HEK293 (cell line): ENCODE data around the gene LIPA.
A peak's percentile ranks its signal among the peaks of the same experiment; 100 is the strongest.
"Not testable (repeated sequence)": the region's sequence is repeated elsewhere in the genome, so short reads cannot be mapped to it uniquely, and the experiment has no call there.

Source experiments
- CTCF ChIA-PET: fragments of 350-600 bp; formaldehyde crosslinking; extraction: SDS; loops from one replicate; lab custom pipeline; 2021; ENCODE audit warnings: antibody characterized with exemption; lab: Yijun Ruan, JAX
- POLR2A ChIA-PET: fragments of 300-600 bp; formaldehyde crosslinking; extraction: SDS; loops from one replicate; lab custom pipeline; 2020; ENCODE audit warnings: antibody characterized with exemption, inconsistent platforms; lab: Yijun Ruan, JAX
- H3K27ac ChIP-seq: fragments of 200-500 bp; sonication (Bioruptor generic); 2 replicates; pipeline ENCODE4 v1.5.1; 2014; ENCODE audit warnings: low read depth, low read length, control low read depth, inconsistent platforms; ENCODE audit errors: extremely low read depth
- H3K36me3 ChIP-seq, 2 experiments: fragments of 200-500 bp in 1 of 2; sonication (Bioruptor generic) in 1 of 2; 1 replicate in 1 of 2; 2 replicates in 1 of 2; pipeline ENCODE4 v1.5.1; 2014 to 2017; ENCODE audit warnings: inconsistent platforms in 2 of 2, low read length in 2 of 2; ENCODE audit not compliant: control insufficient read depth in 2 of 2, insufficient read depth in 1 of 2
- H3K4me1 ChIP-seq: fragments of 200-500 bp; sonication (Bioruptor generic); 2 replicates; pipeline ENCODE4 v1.5.1; 2014; ENCODE audit warnings: mild to moderate bottlenecking, low read length, inconsistent platforms; ENCODE audit not compliant: control insufficient read depth, insufficient read depth
- H3K4me3 ChIP-seq: 2 replicates; pipeline ENCODE4 v1.5.1; 2011; ENCODE audit warnings: low read depth, mild to moderate bottlenecking, control low read depth, low read length, moderate library complexity
- H3K9me3 ChIP-seq: fragments of 200-500 bp; sonication (Bioruptor generic); 2 replicates; pipeline ENCODE4 v1.5.1; 2014; ENCODE audit warnings: low read depth, low read length, inconsistent platforms; ENCODE audit not compliant: control insufficient read depth, insufficient read depth
- AEBP2 ChIP-seq: fragments of 450-650 bp; formaldehyde crosslinking; IDR thresholded peaks from 2 replicates; pipeline ENCODE4 v1.5.1; 2016; ENCODE audit warnings: missing biosample characterization, missing genetic modification characterization, borderline replicate concordance
- PRDM1 ChIP-seq: fragments of 450-650 bp; formaldehyde crosslinking; IDR thresholded peaks from 2 replicates; pipeline ENCODE4; 2016; ENCODE audit warnings: missing biosample characterization, missing genetic modification characterization
- ZBTB11 ChIP-seq: fragments of 450-650 bp; formaldehyde crosslinking; conservative IDR thresholded peaks from 2 replicates; pipeline ENCODE4 v1.5.1; 2016; ENCODE audit warnings: low read depth, missing biosample characterization, missing genetic modification characterization
- ZBTB8A ChIP-seq: fragments of 450-650 bp; formaldehyde crosslinking; IDR thresholded peaks from 2 replicates; pipeline ENCODE4 v1.5.1; 2016; ENCODE audit warnings: missing biosample characterization, missing genetic modification characterization
- ZNF133 ChIP-seq: fragments of 450-650 bp; formaldehyde crosslinking; IDR thresholded peaks from 2 replicates; pipeline ENCODE4 v1.5.1; 2016; ENCODE audit warnings: missing biosample characterization, missing genetic modification characterization
- ZNF248 ChIP-seq: fragments of 450-650 bp; formaldehyde crosslinking; IDR thresholded peaks from 2 replicates; pipeline ENCODE4 v1.5.1; 2017; ENCODE audit warnings: missing biosample characterization, missing genetic modification characterization
- ZNF37A ChIP-seq: fragments of 450-650 bp; IDR thresholded peaks from 2 replicates; pipeline ENCODE4 v1.5.1; 2018; ENCODE audit warnings: missing biosample characterization, missing genetic modification characterization
- ZNF394 ChIP-seq: fragments of 450-650 bp; formaldehyde crosslinking; IDR thresholded peaks from 2 replicates; pipeline ENCODE4 v1.5.1; 2016; ENCODE audit warnings: missing biosample characterization, missing genetic modification characterization, mild to moderate bottlenecking, moderate library complexity, borderline replicate concordance
- ZNF426 ChIP-seq: fragments of 450-650 bp; formaldehyde crosslinking; IDR thresholded peaks from 2 replicates; pipeline ENCODE4 v1.5.1; 2017; ENCODE audit warnings: missing biosample characterization, missing genetic modification characterization, mild to moderate bottlenecking, inconsistent platforms, moderate library complexity
- ZNF433 ChIP-seq: fragments of 450-650 bp; formaldehyde crosslinking; IDR thresholded peaks from 2 replicates; pipeline ENCODE4 v1.5.1; 2016; ENCODE audit warnings: missing biosample characterization, missing genetic modification characterization, low read depth
- ZNF48 ChIP-seq: fragments of 450-650 bp; formaldehyde crosslinking; IDR thresholded peaks from 2 replicates; pipeline ENCODE4 v1.5.1; 2016; ENCODE audit warnings: missing biosample characterization, missing genetic modification characterization
- ZNF518A ChIP-seq: fragments of 450-650 bp; formaldehyde crosslinking; conservative IDR thresholded peaks from 2 replicates; pipeline ENCODE4 v1.5.1; 2016; ENCODE audit warnings: low read depth, missing biosample characterization, missing genetic modification characterization
- ZNF555 ChIP-seq: fragments of 450-650 bp; formaldehyde crosslinking; conservative IDR thresholded peaks from 2 replicates; pipeline ENCODE4 v1.5.1; 2017; ENCODE audit warnings: missing biosample characterization, mild to moderate bottlenecking, missing genetic modification characterization, inconsistent platforms
- ZNF654 ChIP-seq: fragments of 450-650 bp; formaldehyde crosslinking; IDR thresholded peaks from 2 replicates; pipeline ENCODE4 v1.5.1; 2016; ENCODE audit warnings: low read depth, missing biosample characterization, missing genetic modification characterization
- ZNF660 ChIP-seq: fragments of 450-650 bp; IDR thresholded peaks from 2 replicates; pipeline ENCODE4 v1.5.1; 2018; ENCODE audit warnings: missing biosample characterization, mild to moderate bottlenecking, missing genetic modification characterization
- ZSCAN4 ChIP-seq: fragments of 450-650 bp; formaldehyde crosslinking; IDR thresholded peaks from 2 replicates; pipeline ENCODE4 v1.5.1; 2017; ENCODE audit warnings: missing biosample characterization, missing genetic modification characterization

Gene LIPA

GRCh38 chr10:89250865-89251408, 638 bp downstream of the LIPA start:
- POLR2A ChIA-PET = interaction anchor here (1.0 to 1.8 kb wide), 3 partner anchors 20 to 261 kb away, joined by 3 to 5 read pairs (median 3); partner anchors contain the start of gene FAS
- no peaks in the 10 kb centered on the region for H3K4me1 ChIP-seq
- H3K4me3 ChIP-seq = peak overlapping the region; percentile 81
- CTCF ChIA-PET = interaction anchor here (0.6 to 1.9 kb wide), 6 partner anchors 29 to 958 kb away, joined by 3 to 9 read pairs (median 4); no protein-coding TSS in a partner anchor
- TF ChIP-seq PRDM1 = 0 out of 2 replicates have a peak, but pooled peaks have one; percentile 32
- TF ChIP-seq ZNF660 (tag by site-specific recombination) = 0 out of 2 replicates have a peak, but pooled peaks have one; percentile 11
- no peak for TF ChIP-seq ZSCAN4 (tag by site-specific recombination)
- no peak for TF ChIP-seq ZNF48 (tag by site-specific recombination)
- TF ChIP-seq ZNF37A (tag by site-specific recombination) = no peak
- 0 out of 2 replicates have a peak, but pooled peaks have one; percentile 8 for TF ChIP-seq ZNF133 (tag by site-specific recombination)
- H3K36me3 ChIP-seq = no peaks in the 10 kb centered on the region; a peak in 1 of 3 replicates
- no peaks in the 10 kb centered on the region for H3K9me3 ChIP-seq
- H3K27ac ChIP-seq = peak overlapping the region; percentile 63; the same call in 1 of the 2 replicates

- TF ChIP-seq AEBP2 (tag by site-specific recombination) (no peak), ZNF248 (no peak), PRDM1 (peak; percentile 33; the same call in 1 of the 2 replicates)
- Histone ChIP-seq H3K4me3 (no peak overlapping the region), H3K36me3 (no peaks in the 10 kb centered on the region; a peak in 1 of 3 replicates), H3K27ac (no peak overlapping the region), H3K4me1 (no peaks in the 10 kb centered on the region), H3K9me3 (no peaks in the 10 kb centered on the region)
- CTCF ChIA-PET = interaction anchor here (0.7 to 1.4 kb wide), 3 partner anchors 32 to 121 kb away, joined by 3 to 4 read pairs (median 3); no protein-coding TSS in a partner anchor
- POLR2A ChIA-PET = no interaction called here
Measured at GRCh38 chr10:89248990-89249389, 2.6 kb downstream of the LIPA start.

GRCh38 chr10:89247623-89248022, 4.0 kb downstream of the LIPA start:
- CTCF ChIA-PET, H3K9me3 ChIP-seq, H3K27ac ChIP-seq, POLR2A ChIA-PET, H3K4me3 ChIP-seq, H3K36me3 ChIP-seq, H3K4me1 ChIP-seq: not testable (repeated sequence)
- TF ChIP-seq ZNF555 (tag by site-specific recombination) (peak; percentile 37), ZBTB8A (tag by site-specific recombination) (peak; percentile 18; the same call in 1 of the 2 replicates), ZNF433 (tag by site-specific recombination) (0 out of 2 replicates have a peak, but pooled peaks have one; percentile 12), ZBTB11 (peak; percentile 40; the same call in 1 of the 2 replicates), ZNF518A (tag by site-specific recombination) (0 out of 2 replicates have a peak, but pooled peaks have one; percentile 57), ZNF394 (tag by site-specific recombination) (peak; percentile 51; the same call in 1 of the 2 replicates), ZNF654 (tag by site-specific recombination) (peak; percentile 9; the same call in 1 of the 2 replicates), ZNF426 (peak; percentile 47)
